SK-N-MC (cell line): ENCODE measurements around the gene GRIP1.

ENCODE experiments used
- DNase-seq: peaks from one replicate; pipeline ENCODE4 v3.0.0-alpha.2; 2011; ENCODE audit warnings: low read depth, low spot score
- H3K27ac ChIP-seq: fragments of 200-600 bp; sonication (generic); 2 replicates; pipeline ENCODE4 v1.5.1; 2016; ENCODE audit warnings: mixed run types
- H3K36me3 ChIP-seq: fragments of 200-600 bp; sonication (generic); 2 replicates; pipeline ENCODE4 v1.6.1; 2017; ENCODE audit warnings: antibody characterized with exemption, low read length, mixed read lengths; ENCODE audit not compliant: insufficient read depth
- H3K4me3 ChIP-seq: fragments of 200-600 bp; sonication (generic); 2 replicates; pipeline ENCODE4 v1.5.1; 2016
- H3K9ac ChIP-seq: fragments of 200-600 bp; sonication (generic); 2 replicates; pipeline ENCODE4 v1.8.0; 2017; ENCODE audit warnings: mixed run types, mixed read lengths; ENCODE audit not compliant: insufficient read length
- H3K9me3 ChIP-seq: fragments of 200-600 bp; sonication (generic); 2 replicates; pipeline ENCODE4 v1.6.1; 2017; ENCODE audit warnings: low read depth, mild to moderate bottlenecking, antibody characterized with exemption, low read length, moderate library complexity, mixed read lengths
- EZH2 ChIP-seq: fragments of 200-600 bp; sonication (generic); IDR thresholded peaks from one replicate; pipeline ENCODE4 v1.6.1; 2017; ENCODE audit warnings: antibody characterized with exemption
- FOXP2 ChIP-seq: optimal IDR thresholded peaks from 2 replicates; pipeline ENCODE3; 2011; ENCODE audit warnings: mild to moderate bottlenecking, moderate library complexity; ENCODE audit not compliant: insufficient read depth; ENCODE audit errors: extremely low read length, control extremely low read depth
- POLR2AphosphoS5 ChIP-seq: IDR thresholded peaks from 2 replicates; pipeline ENCODE4 v1.6.1; 2012; ENCODE audit warnings: mild to moderate bottlenecking, low read depth, low read length, borderline replicate concordance

Gene GRIP1

GRCh38 chr12:66550626-66551025 is 128.2 kb downstream of the GRIP1 start:
- TF ChIP-seq FOXP2: no peak
- DNase-seq: no peak
- Histone ChIP-seq H3K36me3 (no peaks in the 10 kb centered on the region), H3K4me3 (no peak overlapping the region), H3K9ac (no peak overlapping the region), H3K27ac (no peak overlapping the region), H3K9me3 (no peaks in the 10 kb centered on the region)

- no peak for TF ChIP-seq EZH2
- TF ChIP-seq POLR2AphosphoS5: no peak
- TF ChIP-seq FOXP2: no peak
- no peak overlapping the region for H3K4me3 ChIP-seq
- H3K27ac ChIP-seq: no peak overlapping the region
- H3K9ac ChIP-seq: no peak overlapping the region
- H3K36me3 ChIP-seq: no peaks in the 10 kb centered on the region
- DNase-seq: no peak
- H3K9me3 ChIP-seq: no peaks in the 10 kb centered on the region
Observed at GRCh38 chr12:66549050-66549389, 129.9 kb downstream of the GRIP1 start.

GRCh38 chr12:66548338-66549049 is 130.4 kb downstream of the GRIP1 start:
- DNase-seq: no peak
- H3K9me3 ChIP-seq: no peaks in the 10 kb centered on the region
- no peak overlapping the region for H3K9ac ChIP-seq
- H3K27ac ChIP-seq: no peak overlapping the region
- no peaks in the 10 kb centered on the region for H3K36me3 ChIP-seq
- no peak for TF ChIP-seq FOXP2
- TF ChIP-seq EZH2: no peak
- TF ChIP-seq POLR2AphosphoS5: no peak
- no peak overlapping the region for H3K4me3 ChIP-seq

GRCh38 chr12:66541426-66541825 is 137.4 kb downstream of the GRIP1 start:
- no peak for DNase-seq
- Histone ChIP-seq H3K4me3 (no peak overlapping the region), H3K9me3 (no peaks in the 10 kb centered on the region), H3K36me3 (no peaks in the 10 kb centered on the region), H3K27ac (no peak overlapping the region), H3K9ac (no peak overlapping the region)
- TF ChIP-seq POLR2AphosphoS5 (no peak), EZH2 (no peak), FOXP2 (no peak)

- H3K9me3 ChIP-seq: no peaks in the 10 kb centered on the region
- DNase-seq: no peak
- no peak for TF ChIP-seq FOXP2
- no peak overlapping the region for H3K4me3 ChIP-seq
- H3K36me3 ChIP-seq: no peaks in the 10 kb centered on the region
- no peak overlapping the region for H3K9ac ChIP-seq
- H3K27ac ChIP-seq: no peak overlapping the region
Observed at GRCh38 chr12:66539431-66539830, 139.4 kb downstream of the GRIP1 start.

- H3K9ac ChIP-seq: no peak overlapping the region
- no peak for TF ChIP-seq POLR2AphosphoS5
- TF ChIP-seq EZH2: no peak
- no peak for TF ChIP-seq FOXP2
- no peak for DNase-seq
- no peaks in the 10 kb centered on the region for H3K9me3 ChIP-seq
- no peaks in the 10 kb centered on the region for H3K36me3 ChIP-seq
- H3K4me3 ChIP-seq: no peak overlapping the region
- H3K27ac ChIP-seq: no peak overlapping the region
Observed at GRCh38 chr12:66538970-66539369, 139.9 kb downstream of the GRIP1 start.

GRCh38 chr12:66537876-66538275 is 141.0 kb downstream of the GRIP1 start:
- H3K27ac ChIP-seq: no peak overlapping the region
- no peak overlapping the region for H3K4me3 ChIP-seq
- H3K9me3 ChIP-seq: no peaks in the 10 kb centered on the region
- no peaks in the 10 kb centered on the region for H3K36me3 ChIP-seq
- no peak for DNase-seq
- TF ChIP-seq POLR2AphosphoS5: no peak
- TF ChIP-seq FOXP2: no peak
- TF ChIP-seq EZH2: no peak
- H3K9ac ChIP-seq: no peak overlapping the region

GRCh38 chr12:66533767-66534166 is 145.1 kb downstream of the GRIP1 start:
- TF ChIP-seq POLR2AphosphoS5 (no peak), EZH2 (no peak), FOXP2 (no peak)
- Histone ChIP-seq H3K9ac (no peak overlapping the region), H3K27ac (no peak overlapping the region), H3K9me3 (no peaks in the 10 kb centered on the region), H3K36me3 (no peaks in the 10 kb centered on the region), H3K4me3 (no peak overlapping the region)
- DNase-seq: no peak

GRCh38 chr12:66531766-66532165 is 147.1 kb downstream of the GRIP1 start:
- Histone ChIP-seq H3K4me3 (no peak overlapping the region), H3K9ac (no peak overlapping the region), H3K9me3 (no peaks in the 10 kb centered on the region), H3K36me3 (no peaks in the 10 kb centered on the region), H3K27ac (no peak overlapping the region)
- TF ChIP-seq EZH2 (no peak), POLR2AphosphoS5 (no peak), FOXP2 (no peak)
- DNase-seq: no peak
